Testis (tissue), 3 donors: ENCODE measurements around the gene SERAC1. TPM values are rescaled to one million over a fixed set of nuclear protein-coding genes. Genes with fewer than 3 reads are reported as not detected.

ENCODE experiments used
- DNase-seq: peaks from one replicate; pipeline ENCODE4 v3.0.0-alpha.2; 2019
- H3K27ac ChIP-seq, 2 donors: fragments of 200-600 bp; sonication (generic); one replicate each; pipeline ENCODE4 v1.5.1; 2019
- H3K27me3 ChIP-seq: fragments of 200-600 bp; sonication (generic); one replicate; pipeline ENCODE4 v1.5.1; 2019
- H3K36me3 ChIP-seq: fragments of 200-600 bp; sonication (generic); one replicate; pipeline ENCODE4 v1.5.1; 2017; ENCODE audit warnings: low read depth; ENCODE audit errors: missing control alignments
- H3K4me1 ChIP-seq: fragments of 200-600 bp; sonication (generic); one replicate; pipeline ENCODE4 v1.5.1; 2019
- H3K4me3 ChIP-seq, 2 donors: fragments of 200-600 bp; sonication (generic); one replicate each; pipeline ENCODE4 v1.5.1; 2017 to 2019
- H3K9me3 ChIP-seq: fragments of 200-600 bp; sonication (generic); one replicate; pipeline ENCODE4 v1.5.1; 2017
- POLR2A ChIP-seq: fragments of 450-650 bp; IDR thresholded peaks from one replicate; pipeline ENCODE4 v1.6.1; 2017; ENCODE audit warnings: antibody characterized with exemption, mild to moderate bottlenecking, moderate library complexity
- WGBS, 2 donors: methylation state at CpG; one replicate each; pipeline ENCODE4 v1.1.5; 2018; 5-methylcytosine and 5-hydroxymethylcytosine counted together
- intact Hi-C: fragments of 100-400 bp; cut with DNase I; formaldehyde crosslinking; loops from one replicate; pipeline ENCODE4 v1.15.1; 2023; ENCODE audit warnings: low total_unique reads
- polyA plus RNA-seq: library from polyadenylated mRNA; stranded (reverse); fragments of 350-450 nt; fragmentation: Illumina TruSeq; extraction: RNeasy Lipid Tissue Mini Kit (QIAGEN cat#74804); gene quantifications from one replicate; pipeline ENCODE4 v1.2.3, GENCODE V29; 2014; ENCODE audit warnings: low read depth, low replicate concordance; ENCODE audit not compliant: insufficient read depth
- total RNA-seq, 2 donors: library from RNA; depleted of rRNA; stranded (reverse); fragments of >200 nt; gene quantifications; one replicate each; pipeline ENCODE4 v1.2.3, GENCODE V29; 2016
- TF ChIP-seq, protein P1 (sequence below), 3 experiments: fragments of 450-650 bp in 2 of 3; fragments of 200-600 bp in 1 of 3; sonication (generic) in 1 of 3; IDR thresholded peaks; one replicate each; pipeline ENCODE4 v1.5.1; 2016 to 2019; ENCODE audit warnings: antibody characterized with exemption in 3 of 3, mild to moderate bottlenecking in 2 of 3, moderate library complexity in 1 of 3

SERAC1 gene
- total and polyA plus RNA-seq, 3 donors from 2014 or later, result 9.8 to 20.2 (median 15.2) TPM

DNA sequence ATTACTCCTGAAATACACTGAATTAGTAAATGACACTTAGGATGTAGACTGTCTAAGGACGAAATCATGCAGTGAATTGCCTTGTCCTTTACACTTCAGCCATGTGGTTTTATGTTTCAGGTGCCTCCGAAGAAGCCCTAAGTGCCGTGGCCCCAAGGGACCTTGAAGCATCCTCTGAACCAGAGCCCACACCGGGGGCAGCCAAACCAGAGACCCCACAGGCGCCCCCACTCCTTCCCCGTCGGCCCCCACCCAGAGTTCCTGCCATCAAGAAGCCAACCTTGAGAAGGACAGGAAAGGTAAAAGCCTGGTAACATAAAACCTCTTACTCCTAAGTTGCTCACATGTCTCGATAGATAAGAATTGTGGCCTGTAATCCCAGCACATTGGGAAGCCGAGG lies 75.3 kb downstream of the SERAC1 start:
- Histone ChIP-seq H3K4me3 (no peak overlapping the region), H3K36me3 (no peaks in the 10 kb centered on the region), H3K27me3 (no peaks in the 10 kb centered on the region), H3K4me1 (no peaks in the 10 kb centered on the region), H3K27ac (no peak overlapping the region), H3K9me3 (no peaks in the 10 kb centered on the region)
- 86 to 91% methylated on average over 9 of the region's 9 CpGs for WGBS, 2 donors
- no peak for DNase-seq
- TF ChIP-seq POLR2A, result no peak
- TF ChIP-seq, protein P1, sequence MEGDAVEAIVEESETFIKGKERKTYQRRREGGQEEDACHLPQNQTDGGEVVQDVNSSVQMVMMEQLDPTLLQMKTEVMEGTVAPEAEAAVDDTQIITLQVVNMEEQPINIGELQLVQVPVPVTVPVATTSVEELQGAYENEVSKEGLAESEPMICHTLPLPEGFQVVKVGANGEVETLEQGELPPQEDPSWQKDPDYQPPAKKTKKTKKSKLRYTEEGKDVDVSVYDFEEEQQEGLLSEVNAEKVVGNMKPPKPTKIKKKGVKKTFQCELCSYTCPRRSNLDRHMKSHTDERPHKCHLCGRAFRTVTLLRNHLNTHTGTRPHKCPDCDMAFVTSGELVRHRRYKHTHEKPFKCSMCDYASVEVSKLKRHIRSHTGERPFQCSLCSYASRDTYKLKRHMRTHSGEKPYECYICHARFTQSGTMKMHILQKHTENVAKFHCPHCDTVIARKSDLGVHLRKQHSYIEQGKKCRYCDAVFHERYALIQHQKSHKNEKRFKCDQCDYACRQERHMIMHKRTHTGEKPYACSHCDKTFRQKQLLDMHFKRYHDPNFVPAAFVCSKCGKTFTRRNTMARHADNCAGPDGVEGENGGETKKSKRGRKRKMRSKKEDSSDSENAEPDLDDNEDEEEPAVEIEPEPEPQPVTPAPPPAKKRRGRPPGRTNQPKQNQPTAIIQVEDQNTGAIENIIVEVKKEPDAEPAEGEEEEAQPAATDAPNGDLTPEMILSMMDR (IDR thresholded peaks at IDR 0.05), result no peak
- intact Hi-C loops, result no loop called here

DNA sequence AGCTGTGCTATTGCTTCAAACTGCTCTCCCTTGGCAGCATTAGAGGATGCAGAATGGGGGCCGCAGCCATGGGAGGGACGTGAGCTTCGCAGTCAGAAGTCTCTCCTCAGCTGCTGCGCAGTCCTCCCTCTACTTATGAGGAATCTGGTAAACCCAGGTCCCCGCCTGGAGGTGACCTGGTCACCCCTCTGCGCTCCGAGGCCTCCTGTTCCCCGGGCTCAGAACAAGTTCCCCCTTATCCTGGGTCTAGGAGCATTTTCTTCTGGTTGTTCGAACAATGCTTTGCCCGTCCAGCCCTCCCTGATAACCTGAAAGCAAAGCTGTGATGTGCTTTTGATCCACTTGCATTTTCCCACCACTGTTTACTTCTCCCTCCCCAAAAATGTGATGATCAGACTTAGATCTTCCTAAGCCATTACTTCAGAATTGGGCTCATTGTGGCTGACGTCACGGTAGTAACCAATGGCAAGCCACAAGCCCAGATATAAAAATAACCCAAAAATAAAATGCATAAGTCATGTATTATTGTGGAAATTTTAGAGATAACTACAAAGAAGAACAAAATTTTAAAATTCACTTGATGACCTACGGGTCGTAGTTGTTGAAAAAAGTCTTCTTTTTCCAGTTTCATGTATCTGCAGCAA lies 80.7 kb downstream of the SERAC1 start:
- no peak overlapping the region for H3K4me3 ChIP-seq

DNA sequence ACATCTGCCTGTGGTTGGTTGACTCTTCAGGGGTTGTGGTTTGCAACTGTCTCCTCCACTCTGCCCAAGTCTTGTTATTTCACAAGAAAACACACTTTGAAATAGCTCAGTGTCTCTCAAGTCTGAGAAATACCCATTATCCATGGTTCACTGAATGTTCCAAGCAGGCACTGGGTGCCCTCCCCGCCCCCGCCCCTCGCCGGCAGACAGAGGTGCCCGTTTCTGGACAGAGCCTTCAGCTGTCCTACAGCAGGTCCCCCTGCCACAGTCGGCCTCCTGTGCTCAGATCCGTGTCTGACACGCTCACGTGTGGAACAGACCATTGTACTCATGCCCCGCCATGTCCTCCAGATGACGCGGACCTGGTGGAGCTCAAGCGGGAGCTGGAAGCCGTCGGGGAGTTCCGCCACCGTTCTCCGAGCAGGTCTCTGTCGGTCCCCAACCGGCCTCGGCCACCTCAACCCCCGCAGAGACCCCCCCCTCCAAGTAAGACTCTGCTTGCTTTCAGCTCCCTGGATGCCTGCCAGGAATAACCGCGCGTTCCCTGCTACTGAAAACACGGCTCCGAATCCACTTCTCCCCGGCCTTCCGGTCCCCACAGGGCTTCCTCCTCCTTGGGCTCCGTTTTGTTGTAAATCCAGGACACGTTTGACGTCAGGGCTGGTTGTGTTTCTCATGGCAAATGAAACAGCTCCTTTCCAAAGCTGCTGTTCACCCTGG lies 81.4 kb downstream of the SERAC1 start:
- Histone ChIP-seq H3K4me3 (no peak overlapping the region), H3K27me3 (no peaks in the 10 kb centered on the region), H3K27ac (peak overlapping the region; percentile 84 to 90), H3K9me3 (no peaks in the 10 kb centered on the region), H3K4me1 (peaks cover 10% of the 10 kb centered on the region), H3K36me3 (no peaks in the 10 kb centered on the region)
- intact Hi-C loops, result no loop called here
- TF ChIP-seq, protein P1 (IDR thresholded peaks at IDR 0.05), result no peak
- TF ChIP-seq POLR2A, result no peak
- peak; percentile 58 for DNase-seq
- WGBS, 2 donors, result 30 to 44% methylated on average over 29 to 32 of the region's 32 CpGs

More for the DNA sequence above, 80.7 kb downstream of the SERAC1 start:
- Histone ChIP-seq H3K4me1 (peaks cover 10% of the 10 kb centered on the region), H3K27ac (peak overlapping the region; percentile 84 to 90), H3K27me3 (no peaks in the 10 kb centered on the region), H3K36me3 (no peaks in the 10 kb centered on the region), H3K9me3 (no peaks in the 10 kb centered on the region)
- 32 to 41% methylated on average over 11 to 14 of the region's 14 CpGs for WGBS, 2 donors
- no peak for DNase-seq
- intact Hi-C loops, result no loop called here
- no peak for TF ChIP-seq POLR2A
- TF ChIP-seq, protein P1 (IDR thresholded peaks at IDR 0.05), result no peak

DNA sequence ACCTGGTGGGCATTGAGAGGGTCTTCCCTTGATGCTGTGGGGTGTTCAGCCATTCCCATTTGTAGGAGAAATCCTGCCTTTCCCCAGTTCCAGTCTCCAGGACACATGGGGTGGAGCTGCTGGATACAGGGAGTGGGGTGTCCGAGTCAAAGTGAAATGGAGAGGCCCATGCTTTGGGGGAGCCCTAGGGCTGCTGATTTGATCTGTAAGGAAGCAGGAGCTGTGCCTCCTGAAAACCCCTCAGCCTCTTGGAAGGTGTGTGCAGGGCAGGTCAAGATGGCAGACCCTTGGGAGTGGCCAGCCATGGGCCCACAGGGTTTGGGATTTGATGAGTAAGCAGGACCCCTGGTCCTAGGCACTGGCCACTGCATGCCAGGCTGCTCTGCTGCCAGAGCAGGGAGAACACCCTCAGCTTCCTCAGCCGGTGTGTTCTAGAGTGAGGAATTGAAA lies 82.0 kb downstream of the SERAC1 start:
- Histone ChIP-seq H3K4me1 (peaks cover 10% of the 10 kb centered on the region), H3K36me3 (no peaks in the 10 kb centered on the region), H3K27me3 (no peaks in the 10 kb centered on the region), H3K27ac (peak overlapping the region in 1 of 2 donors; percentile 90), H3K9me3 (no peaks in the 10 kb centered on the region), H3K4me3 (no peak overlapping the region)
- intact Hi-C loops, result no loop called here
- DNase-seq, result no peak
- 71 to 81% methylated on average over 2 of the region's 2 CpGs for WGBS, 2 donors
- TF ChIP-seq, protein P1 (IDR thresholded peaks at IDR 0.05), result no peak
- no peak for TF ChIP-seq POLR2A
